Loucy (cell line): ENCODE measurements around the gene ITIH3.

Experiments used
- H2AFZ ChIP-seq: fragments of 200-600 bp; sonication (generic); 2 replicates; pipeline ENCODE4 v1.6.0; 2016; ENCODE audit warnings: antibody characterized with exemption, mild to moderate bottlenecking, low read length, moderate library complexity
- H3F3A ChIP-seq: fragments of 200-600 bp; 2 replicates; pipeline ENCODE4 v1.6.0; 2016; ENCODE audit warnings: antibody characterized with exemption, low read depth, mild to moderate bottlenecking
- H3K27me3 ChIP-seq: fragments of 200-600 bp; sonication (generic); 2 replicates; pipeline ENCODE4 v1.6.1; 2014; ENCODE audit warnings: low read length, mild to moderate bottlenecking; ENCODE audit not compliant: insufficient read depth, poor library complexity, severe bottlenecking
- H3K36me3 ChIP-seq: fragments of 200-600 bp; sonication (generic); 2 replicates; pipeline ENCODE4 v1.6.1; 2016; ENCODE audit warnings: low read length; ENCODE audit not compliant: insufficient read depth
- H3K4me1 ChIP-seq: fragments of 200-600 bp; sonication (generic); 2 replicates; pipeline ENCODE4 v1.5.1; 2014; ENCODE audit warnings: low read length, mild to moderate bottlenecking; ENCODE audit not compliant: insufficient read depth, poor library complexity, severe bottlenecking
- H3K4me2 ChIP-seq: fragments of 200-600 bp; sonication (generic); 2 replicates; pipeline ENCODE4 v1.6.0; 2014; ENCODE audit warnings: antibody characterized with exemption, low read length, low read depth, mild to moderate bottlenecking; ENCODE audit not compliant: poor library complexity, severe bottlenecking
- H3K4me3 ChIP-seq: fragments of 200-600 bp; sonication (generic); 2 replicates; pipeline ENCODE4 v1.5.1; 2014; ENCODE audit warnings: low read length, mild to moderate bottlenecking, mixed read lengths; ENCODE audit not compliant: poor library complexity, severe bottlenecking
- H3K79me2 ChIP-seq: fragments of 200-600 bp; sonication (generic); 2 replicates; pipeline ENCODE4 v1.6.1; 2014; ENCODE audit warnings: low read length; ENCODE audit not compliant: insufficient read depth
- H3K9ac ChIP-seq: fragments of 200-600 bp; sonication (generic); 2 replicates; pipeline ENCODE4 v1.6.0; 2014; ENCODE audit warnings: mild to moderate bottlenecking, low read depth, low read length, moderate library complexity; ENCODE audit not compliant: poor library complexity, severe bottlenecking
- H3K9me2 ChIP-seq: fragments of 200-600 bp; sonication (generic); replicated peaks from 2 replicates; pipeline ENCODE4 v1.6.1; 2016; ENCODE audit warnings: low read depth, low read length, mixed read lengths
- H3K9me3 ChIP-seq: fragments of 200-600 bp; sonication (generic); 2 replicates; pipeline ENCODE4 v1.6.1; 2014; ENCODE audit warnings: mild to moderate bottlenecking, antibody characterized with exemption, low read length, low read depth; ENCODE audit not compliant: insufficient read depth
- H4K20me1 ChIP-seq: fragments of 200-600 bp; sonication (generic); 2 replicates; pipeline ENCODE4 v1.6.0; 2014; ENCODE audit warnings: antibody characterized with exemption, low read length, mild to moderate bottlenecking; ENCODE audit not compliant: insufficient read depth, poor library complexity, severe bottlenecking
- EZH2phosphoT487 ChIP-seq: fragments of 200-600 bp; IDR thresholded peaks from 2 replicates; pipeline ENCODE4 v1.6.1; 2018; ENCODE audit warnings: antibody characterized with exemption, mild to moderate bottlenecking, moderate library complexity, borderline replicate concordance
- TF ChIP-seq, protein P1 (sequence below): fragments of 200-600 bp; sonication (generic); conservative IDR thresholded peaks from 2 replicates; pipeline ENCODE4 v1.5.1; 2014; ENCODE audit warnings: mild to moderate bottlenecking, antibody characterized with exemption, low read length

The ITIH3 gene

DNA sequence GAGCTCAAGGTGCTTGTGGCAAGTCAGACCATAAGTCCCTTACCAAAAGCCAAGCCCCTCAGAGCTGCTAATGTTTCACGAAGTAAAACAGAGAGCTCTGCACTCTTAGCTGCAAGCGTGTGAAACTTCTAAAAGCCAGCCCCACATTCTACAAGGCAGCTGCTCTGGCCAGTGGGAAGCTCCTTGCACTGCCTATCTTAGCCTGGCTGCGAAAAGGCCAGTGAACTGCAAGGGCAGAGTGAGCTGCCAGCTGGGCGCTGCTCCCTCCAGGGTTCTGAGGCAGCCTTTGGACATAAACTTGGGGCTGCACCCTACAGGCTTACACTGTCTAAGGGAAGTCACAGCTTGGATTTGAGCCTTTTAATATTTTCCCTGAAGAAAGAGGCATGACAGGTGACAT is 42.4 kb downstream of the ITIH3 start:
- no peaks in the 10 kb centered on the region for H3K9me3 ChIP-seq
- H2AFZ ChIP-seq: no peak overlapping the region
- no peaks in the 10 kb centered on the region for H3K9me2 ChIP-seq
- H3F3A ChIP-seq: no peaks in the 10 kb centered on the region
- H4K20me1 ChIP-seq: no peaks in the 10 kb centered on the region
- H3K4me3 ChIP-seq: no peak overlapping the region
- no peak overlapping the region for H3K4me2 ChIP-seq
- H3K27me3 ChIP-seq: no peaks in the 10 kb centered on the region
- H3K36me3 ChIP-seq: peaks cover 8% of the 10 kb centered on the region; the same call in 1 of the 2 replicates
- TF ChIP-seq EZH2phosphoT487: no peak
- TF ChIP-seq, protein P1, sequence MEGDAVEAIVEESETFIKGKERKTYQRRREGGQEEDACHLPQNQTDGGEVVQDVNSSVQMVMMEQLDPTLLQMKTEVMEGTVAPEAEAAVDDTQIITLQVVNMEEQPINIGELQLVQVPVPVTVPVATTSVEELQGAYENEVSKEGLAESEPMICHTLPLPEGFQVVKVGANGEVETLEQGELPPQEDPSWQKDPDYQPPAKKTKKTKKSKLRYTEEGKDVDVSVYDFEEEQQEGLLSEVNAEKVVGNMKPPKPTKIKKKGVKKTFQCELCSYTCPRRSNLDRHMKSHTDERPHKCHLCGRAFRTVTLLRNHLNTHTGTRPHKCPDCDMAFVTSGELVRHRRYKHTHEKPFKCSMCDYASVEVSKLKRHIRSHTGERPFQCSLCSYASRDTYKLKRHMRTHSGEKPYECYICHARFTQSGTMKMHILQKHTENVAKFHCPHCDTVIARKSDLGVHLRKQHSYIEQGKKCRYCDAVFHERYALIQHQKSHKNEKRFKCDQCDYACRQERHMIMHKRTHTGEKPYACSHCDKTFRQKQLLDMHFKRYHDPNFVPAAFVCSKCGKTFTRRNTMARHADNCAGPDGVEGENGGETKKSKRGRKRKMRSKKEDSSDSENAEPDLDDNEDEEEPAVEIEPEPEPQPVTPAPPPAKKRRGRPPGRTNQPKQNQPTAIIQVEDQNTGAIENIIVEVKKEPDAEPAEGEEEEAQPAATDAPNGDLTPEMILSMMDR: no peak
- H3K4me1 ChIP-seq: peaks cover 20% of the 10 kb centered on the region
- H3K79me2 ChIP-seq: no peaks in the 10 kb centered on the region
- no peak overlapping the region for H3K9ac ChIP-seq

DNA sequence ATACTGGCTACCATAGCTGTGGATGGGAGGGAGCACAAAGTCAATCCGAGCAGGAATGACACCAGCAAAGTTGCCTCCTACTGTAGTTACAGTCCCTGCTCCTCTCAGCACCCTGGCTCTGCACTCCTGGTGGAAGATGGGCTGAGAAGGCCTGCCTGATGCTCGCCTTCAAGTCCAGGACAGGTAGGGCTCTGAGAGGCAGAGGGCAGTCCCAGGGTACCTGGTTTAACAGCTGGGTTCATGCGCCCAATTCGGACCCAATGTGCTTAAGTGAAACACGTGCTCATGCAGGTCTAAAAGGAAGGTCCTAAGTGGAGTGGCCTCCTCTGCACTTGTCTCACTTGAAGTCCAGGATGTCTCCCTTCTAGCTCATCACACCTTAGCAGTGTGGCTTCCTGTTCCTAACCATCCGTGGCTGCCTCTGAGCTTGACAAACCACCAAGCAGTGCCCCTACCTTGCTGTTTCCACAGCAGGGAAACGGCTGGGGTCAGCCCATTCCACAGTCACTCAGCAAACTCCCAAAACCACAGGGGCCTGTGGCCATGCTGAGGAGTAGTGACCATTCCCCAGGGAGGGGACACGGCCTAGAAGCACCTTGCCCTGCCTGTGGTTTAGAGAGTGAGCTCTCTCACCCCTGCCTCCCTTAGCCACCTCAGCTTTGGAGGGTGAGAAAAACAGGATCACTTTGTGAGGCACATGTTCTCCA is 44.1 kb downstream of the ITIH3 start:
- Histone ChIP-seq H4K20me1 (no peaks in the 10 kb centered on the region), H3K9ac (no peak overlapping the region), H3K4me1 (peaks cover 20% of the 10 kb centered on the region), H2AFZ (no peak overlapping the region), H3K79me2 (no peaks in the 10 kb centered on the region), H3K27me3 (no peaks in the 10 kb centered on the region), H3K9me2 (no peaks in the 10 kb centered on the region), H3K4me2 (peak overlapping the region; percentile 10), H3K36me3 (peaks cover 14% of the 10 kb centered on the region; the same call in 1 of the 2 replicates), H3F3A (no peaks in the 10 kb centered on the region), H3K4me3 (no peak overlapping the region), H3K9me3 (no peaks in the 10 kb centered on the region)
- no peak for TF ChIP-seq EZH2phosphoT487
- TF ChIP-seq, protein P1: no peak

DNA sequence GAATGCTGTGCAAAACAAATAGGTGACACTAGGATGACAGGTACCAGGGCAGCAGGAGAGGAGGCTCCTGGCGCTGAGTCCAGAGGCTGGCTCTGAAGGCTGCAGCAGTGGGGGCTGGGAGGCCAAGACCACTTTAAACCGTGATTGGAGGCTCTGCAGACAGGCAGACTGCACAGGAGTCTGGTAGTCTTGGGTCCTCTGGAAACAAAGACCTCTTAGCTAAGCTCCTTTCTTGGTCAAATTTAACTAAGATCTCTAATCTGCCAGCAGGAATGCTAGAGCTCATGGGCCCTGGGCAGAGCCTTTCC is 44.6 kb downstream of the ITIH3 start:
- Histone ChIP-seq H3K27me3 (no peaks in the 10 kb centered on the region), H3K4me1 (peaks cover 20% of the 10 kb centered on the region), H3K9me2 (no peaks in the 10 kb centered on the region), H3K4me3 (no peak overlapping the region), H3K9me3 (no peaks in the 10 kb centered on the region), H3K4me2 (peak overlapping the region; percentile 10), H3K36me3 (peaks cover 14% of the 10 kb centered on the region; the same call in 1 of the 2 replicates), H3K9ac (no peak overlapping the region), H3K79me2 (no peaks in the 10 kb centered on the region), H4K20me1 (no peaks in the 10 kb centered on the region), H3F3A (no peaks in the 10 kb centered on the region), H2AFZ (no peak overlapping the region)
- TF ChIP-seq, protein P1: no peak
